Natural killer cell (primary cell): ENCODE data around the gene WSB1. TPM values are rescaled to one million over a fixed set of nuclear protein-coding genes. Genes with fewer than 3 reads are reported as not detected.

Experiments used
- ATAC-seq, 3 donors: fragments of 150-1000 bp in 2 of 3; fragments of 200-7000 bp in 1 of 3; cut with Tn5 transposase; 1 replicate in 1 of 3; 2 replicates in 2 of 3; pipeline ENCODE4 v1.10.0; 2021; ENCODE audit warnings: mild to moderate bottlenecking in 2 of 3, moderate library complexity in 2 of 3
- DNase-seq, 2 donors: peaks; one replicate each; pipeline versions ENCODE4 v3.0.0 to v3.0.0-alpha.2; 2013 to 2021; ENCODE audit warnings: mixed read lengths in 1 of 2
- H3K27ac ChIP-seq: one replicate; pipeline ENCODE4 v1.5.1; 2013; ENCODE audit warnings: mild to moderate bottlenecking, low read length
- H3K27me3 ChIP-seq: one replicate; pipeline ENCODE4 v1.6.1; 2013; ENCODE audit warnings: low read length; ENCODE audit not compliant: control insufficient read depth, insufficient read depth
- H3K36me3 ChIP-seq: one replicate; pipeline ENCODE4 v1.6.1; 2013; ENCODE audit warnings: low read length; ENCODE audit not compliant: control insufficient read depth, insufficient read depth
- H3K4me1 ChIP-seq: one replicate; pipeline ENCODE4 v1.6.1; 2013; ENCODE audit warnings: low read length; ENCODE audit not compliant: control insufficient read depth, insufficient read depth
- H3K4me3 ChIP-seq: one replicate; pipeline ENCODE4 v1.5.1; 2013; ENCODE audit warnings: low read length
- H3K9me3 ChIP-seq: one replicate; pipeline ENCODE4 v1.6.1; 2013; ENCODE audit warnings: low read length; ENCODE audit not compliant: control insufficient read depth, insufficient read depth
- H3K27ac Mint-ChIP-seq, 2 donors: one replicate each; pipeline ENCODE4 v1.8.0; 2022; ENCODE audit warnings: mild to moderate bottlenecking in 2 of 2, mixed read lengths in 2 of 2, moderate library complexity in 1 of 2
- H3K27me3 Mint-ChIP-seq, 2 donors: one replicate each; pipeline ENCODE4 v1.8.0; 2022; ENCODE audit warnings: low read depth in 2 of 2, mixed read lengths in 2 of 2
- H3K36me3 Mint-ChIP-seq: one replicate; pipeline ENCODE4 v1.8.0; 2022; ENCODE audit warnings: mixed read lengths
- H3K4me1 Mint-ChIP-seq, 2 donors: one replicate each; pipeline ENCODE4 v1.8.0; 2022; ENCODE audit warnings: mixed read lengths in 2 of 2
- H3K4me3 Mint-ChIP-seq: one replicate; pipeline ENCODE4 v1.8.0; 2022; ENCODE audit warnings: mild to moderate bottlenecking, moderate library complexity, mixed read lengths
- H3K9me3 Mint-ChIP-seq, 2 donors: one replicate each; pipeline ENCODE4 v1.8.0; 2022; ENCODE audit warnings: mixed read lengths in 2 of 2
- CTCF ChIP-seq: fragments of 200-600 bp; IDR thresholded peaks from one replicate; pipeline ENCODE4 v1.8.0; 2022; ENCODE audit warnings: antibody characterized with exemption
- WGBS: methylation state at CpG from one replicate; pipeline ENCODE4 v1.1.7; 2013; ENCODE audit warnings: missing lambda C conversion rate; ENCODE audit not compliant: insufficient coverage; 5-methylcytosine and 5-hydroxymethylcytosine counted together
- intact Hi-C: fragments of 100-400 bp; cut with micrococcal nuclease; formaldehyde crosslinking; loops from one replicate; pipeline ENCODE4 v1.14.2; 2022
- total RNA-seq, 4 donors: library from RNA; stranded (reverse); fragments of 120-200 nt in 1 of 4; gene quantifications; one replicate each; pipeline versions ENCODE4 v1.2.3 to v1.2.4, GENCODE V29; 2013 to 2022

Gene WSB1
- total RNA-seq, 3 donors from 2014 or later (not counting 1 experiment from before 2014, with no cell fraction given) = 124 to 205 (median 187) TPM

- Mint-ChIP-seq H3K4me1 (peaks cover 9 to 25% of the 10 kb centered on the region in 2 donors), H3K36me3 (peaks cover 34% of the 10 kb centered on the region), H3K27me3 (no peaks in the 10 kb centered on the region), H3K27ac (peak overlapping the region in 1 of 2 donors; percentile 34), H3K9me3 (no peaks in the 10 kb centered on the region), H3K4me3 (no peak overlapping the region)
- Histone ChIP-seq H3K27me3 (no peaks in the 10 kb centered on the region), H3K36me3 (peaks cover 66% of the 10 kb centered on the region), H3K27ac (no peak overlapping the region), H3K4me3 (no peak overlapping the region), H3K4me1 (no peaks in the 10 kb centered on the region), H3K9me3 (no peaks in the 10 kb centered on the region)
- 95% methylated on average over 7 of the region's 7 CpGs for WGBS
- DNase-seq = no peak
- no peak for ATAC-seq
- TF ChIP-seq CTCF = no peak
- intact Hi-C loops = no loop called here
Measured at GRCh38 chr17:27315796-27316465, 22.0 kb downstream of the WSB1 start.

DNA sequence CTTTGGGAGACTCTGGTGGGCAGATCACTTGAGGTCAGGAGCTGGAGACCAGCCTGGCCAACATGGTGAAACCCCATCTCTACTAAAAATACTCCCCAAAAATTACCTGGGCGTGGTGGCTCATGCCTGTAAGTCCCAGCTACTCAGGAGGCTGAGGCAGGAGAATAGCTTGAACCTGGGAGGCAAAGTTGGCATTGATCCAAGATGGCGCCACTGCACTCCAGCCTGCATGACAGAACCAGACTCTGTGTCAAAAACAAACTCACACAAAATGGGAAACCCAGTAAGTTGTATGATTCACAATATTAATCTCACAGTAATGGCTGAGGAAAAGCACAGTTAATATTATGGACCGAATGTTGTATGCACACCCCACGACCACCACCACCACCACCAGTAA, 24.3 kb downstream of the WSB1 start:
- no peak for TF ChIP-seq CTCF
- Histone ChIP-seq H3K27ac (no peak overlapping the region), H3K4me3 (no peak overlapping the region), H3K9me3 (no peaks in the 10 kb centered on the region), H3K4me1 (no peaks in the 10 kb centered on the region), H3K36me3 (peaks cover 45% of the 10 kb centered on the region), H3K27me3 (no peaks in the 10 kb centered on the region)
- no peak overlapping the region for H3K4me3 Mint-ChIP-seq
- peaks cover 10 to 26% of the 10 kb centered on the region in 2 donors for H3K4me1 Mint-ChIP-seq
- no peak for ATAC-seq
- no peaks in the 10 kb centered on the region for H3K27me3 Mint-ChIP-seq
- intact Hi-C loops = no loop called here
- peaks cover 19% of the 10 kb centered on the region for H3K36me3 Mint-ChIP-seq
- H3K9me3 Mint-ChIP-seq = no peaks in the 10 kb centered on the region
- 100% methylated on average over 2 of the region's 4 CpGs for WGBS
- no peak overlapping the region for H3K27ac Mint-ChIP-seq
- DNase-seq = no peak

DNA sequence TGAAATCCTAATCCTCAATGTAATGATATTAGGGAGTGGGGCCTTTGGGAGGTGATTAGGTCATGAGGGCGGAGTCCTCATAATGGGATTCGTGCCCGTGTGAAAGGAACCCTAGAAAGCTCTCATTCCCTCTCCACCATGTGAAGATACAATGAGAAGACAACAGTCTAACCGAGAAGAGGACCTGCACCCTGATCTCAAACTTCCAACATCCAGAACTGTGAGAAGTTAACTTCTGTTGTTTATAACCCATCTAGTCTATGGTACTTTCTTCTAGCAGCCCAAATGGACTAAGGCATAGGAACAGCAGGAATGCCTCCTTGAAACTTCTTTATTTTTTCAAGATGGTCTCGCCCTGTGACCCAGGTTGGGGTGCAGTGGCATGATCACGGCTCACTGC, 24.7 kb downstream of the WSB1 start:
- H3K4me3 ChIP-seq = no peak overlapping the region
- over 99% methylated on average over 6 of the region's 6 CpGs for WGBS
- Mint-ChIP-seq H3K4me1 (peaks cover 14 to 30% of the 10 kb centered on the region in 2 donors), H3K27ac (peak overlapping the region in 1 of 2 donors; percentile 81), H3K27me3 (no peaks in the 10 kb centered on the region), H3K36me3 (peaks cover 15% of the 10 kb centered on the region), H3K4me3 (no peak overlapping the region), H3K9me3 (no peaks in the 10 kb centered on the region)
- intact Hi-C loops = no loop called here
- DNase-seq (no peak), ATAC-seq (no peak)
- no peaks in the 10 kb centered on the region for H3K4me1 ChIP-seq
- no peak overlapping the region for H3K27ac ChIP-seq
- peaks cover 41% of the 10 kb centered on the region for H3K36me3 ChIP-seq
- H3K9me3 ChIP-seq = no peaks in the 10 kb centered on the region
- TF ChIP-seq CTCF = no peak
- H3K27me3 ChIP-seq = no peaks in the 10 kb centered on the region
